AG10803 (cell line): Measurements from ENCODE around the gene GNAQ.
"Not testable (repeated sequence)": the region's sequence is repeated elsewhere in the genome, so short reads cannot be mapped to it uniquely, and the experiment has no call there.

Experiments used
- DNase-seq: peaks from one replicate; pipeline ENCODE4 v3.0.0; 2010; ENCODE audit warnings: low read depth
- H3K4me3 ChIP-seq: 2 replicates; pipeline ENCODE4 v1.5.1; 2011; ENCODE audit warnings: mild to moderate bottlenecking, low read length, control low read depth
- CTCF ChIP-seq: conservative IDR thresholded peaks from 2 replicates; pipeline ENCODE4 v1.5.1; 2011; ENCODE audit warnings: mild to moderate bottlenecking, low read length, control low read depth, inconsistent platforms

GNAQ gene

DNA sequence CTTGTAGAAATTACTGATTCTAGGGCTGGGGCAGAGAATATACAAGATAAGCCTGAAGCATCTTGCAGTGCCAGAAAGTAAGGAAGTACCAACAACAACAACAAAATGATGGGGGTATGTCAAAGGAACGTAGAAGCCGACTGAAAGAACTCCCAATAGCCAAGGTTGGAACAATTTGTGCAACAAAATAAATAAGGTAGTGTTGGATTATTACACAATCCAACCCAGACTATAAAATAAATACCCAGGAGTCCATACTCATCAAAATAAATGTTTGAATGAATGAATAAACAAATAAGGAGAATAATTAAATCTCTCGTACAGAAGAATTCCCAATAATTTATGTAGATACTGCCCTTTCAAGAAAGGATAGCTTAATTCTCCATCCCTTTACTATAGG is 31.1 kb upstream of the GNAQ start:
- TF ChIP-seq CTCF = no peak
- DNase-seq = no peak
- no peak overlapping the region for H3K4me3 ChIP-seq

GRCh38 chr9:78054218-78054617 is 22.6 kb upstream of the GNAQ start:
- H3K4me3 ChIP-seq = not testable (repeated sequence)

DNA sequence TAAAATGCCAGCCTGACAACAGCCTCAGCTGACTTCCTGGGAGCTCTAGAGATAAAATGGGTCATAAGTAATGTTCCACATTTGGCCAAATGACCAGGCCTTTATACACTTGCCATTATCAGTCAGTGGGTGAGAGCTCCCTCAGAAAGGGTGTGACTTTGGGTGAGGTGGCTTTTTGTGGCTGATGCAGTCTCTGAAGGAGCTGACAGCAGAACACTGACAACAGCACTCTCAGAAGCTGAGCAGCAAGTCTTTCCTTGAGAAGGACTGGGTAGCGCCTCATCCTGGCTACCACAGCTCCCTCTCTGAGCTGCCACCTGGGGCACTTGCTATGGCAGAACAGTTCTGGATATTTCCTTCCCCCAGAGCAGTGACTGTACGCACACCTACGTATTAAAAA is 22.0 kb upstream of the GNAQ start:
- DNase-seq = no peak
- H3K4me3 ChIP-seq = no peak overlapping the region
- no peak for TF ChIP-seq CTCF

More at GRCh38 chr9:78054218-78054617, 22.6 kb upstream of the GNAQ start:
- not testable (repeated sequence) for DNase-seq

DNA sequence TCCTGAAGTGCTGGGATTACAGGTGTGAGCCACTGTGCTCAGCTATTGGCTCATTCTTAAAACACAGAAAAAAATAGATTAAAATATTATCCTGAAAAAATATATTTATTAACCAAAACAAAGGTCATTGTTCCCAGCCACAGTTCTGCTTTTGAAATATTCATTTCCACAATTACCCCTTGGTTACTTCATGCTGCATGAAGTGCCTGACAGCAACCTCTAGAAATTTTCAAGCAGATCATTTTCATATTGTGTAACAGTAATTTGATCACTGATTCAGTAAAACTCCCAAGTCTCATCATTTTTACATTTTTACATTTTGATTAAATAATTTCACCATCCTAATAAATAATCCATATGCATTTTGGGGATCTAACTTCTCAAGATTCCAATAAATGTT is 18.8 kb upstream of the GNAQ start:
- DNase-seq = no peak
- no peak for TF ChIP-seq CTCF
- H3K4me3 ChIP-seq = no peak overlapping the region

GRCh38 chr9:78049484-78049883 is 17.9 kb upstream of the GNAQ start:
- H3K4me3 ChIP-seq = no peak overlapping the region
- no peak for TF ChIP-seq CTCF
- no peak for DNase-seq

DNA sequence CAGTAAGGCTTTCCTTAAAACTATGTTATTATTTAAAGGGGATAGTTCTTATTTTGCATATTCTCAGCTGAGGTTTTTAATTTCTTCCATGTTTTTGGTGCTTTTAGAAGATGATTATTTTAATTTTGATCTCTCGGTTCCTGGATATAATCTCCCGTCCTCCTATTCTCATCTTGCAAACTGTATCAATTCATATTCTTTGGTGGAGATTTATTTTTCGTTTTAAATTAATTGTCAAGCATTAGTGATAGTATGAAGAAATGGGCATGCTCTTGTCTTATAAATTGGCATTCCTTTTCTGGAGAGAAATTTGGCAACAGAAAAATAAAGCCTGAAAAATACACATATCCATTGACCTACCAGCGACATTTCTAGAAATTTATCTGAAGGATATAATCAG is 15.5 kb upstream of the GNAQ start:
- DNase-seq = no peak
- TF ChIP-seq CTCF = no peak

GRCh38 chr9:78046112-78046511 is 14.5 kb upstream of the GNAQ start:
- TF ChIP-seq CTCF = no peak
- no peak overlapping the region for H3K4me3 ChIP-seq
- DNase-seq = no peak

More for the DNA sequence above, 15.5 kb upstream of the GNAQ start:
- H3K4me3 ChIP-seq = no peak overlapping the region

DNA sequence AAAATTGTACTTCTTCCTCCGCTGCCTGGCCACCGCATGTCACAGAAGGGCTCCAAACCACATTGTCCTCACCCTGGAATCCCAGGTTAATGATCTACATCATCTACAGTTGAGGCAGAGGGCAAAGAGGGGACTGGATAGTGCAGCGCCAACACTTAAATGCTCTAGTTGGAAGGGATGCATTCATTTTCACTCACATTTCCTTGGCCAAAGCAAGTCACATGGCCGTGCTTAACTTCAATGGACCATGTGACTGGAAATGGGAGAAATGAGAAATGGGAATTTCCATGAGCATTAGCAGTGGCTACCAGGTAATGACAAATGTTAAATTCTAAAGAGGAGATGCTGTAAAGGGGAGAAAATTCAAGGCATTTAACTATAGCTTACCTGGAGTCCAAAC is 13.3 kb upstream of the GNAQ start:
- DNase-seq = no peak
- no peak for TF ChIP-seq CTCF
- H3K4me3 ChIP-seq = no peak overlapping the region
